NCI-H524 treated with DMSO at 0.1 percent for 48 hours (cell line): ENCODE results near the gene PCCA.
"Not testable (repeated sequence)": the region's sequence is repeated elsewhere in the genome, so short reads cannot be mapped to it uniquely, and the experiment has no call there.

Source experiments
- DNase-seq: peaks from one replicate; lab custom pipeline; 2025; lab: John Stamatoyannopoulos, UW

PCCA gene

DNA sequence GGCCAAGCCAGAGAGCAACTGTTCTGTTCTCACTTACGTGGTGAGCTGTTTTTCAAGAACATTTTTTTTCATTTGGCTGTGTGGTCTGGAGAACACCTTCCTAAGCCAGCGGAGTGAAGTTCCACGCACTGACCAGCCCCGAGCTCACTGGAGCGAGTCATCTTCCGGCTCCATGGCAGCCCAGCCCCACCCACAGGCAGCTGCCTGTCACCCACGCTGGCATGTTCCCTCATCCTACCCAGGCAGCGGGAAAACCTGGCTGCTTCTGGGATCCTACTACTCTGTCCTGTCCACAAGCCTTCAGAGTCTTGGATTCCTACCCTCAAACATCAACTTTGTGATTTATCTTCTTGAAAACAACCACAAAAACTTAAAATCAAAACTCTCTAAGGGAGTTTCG is 423.5 kb downstream of the PCCA start:
- no peak for DNase-seq

DNA sequence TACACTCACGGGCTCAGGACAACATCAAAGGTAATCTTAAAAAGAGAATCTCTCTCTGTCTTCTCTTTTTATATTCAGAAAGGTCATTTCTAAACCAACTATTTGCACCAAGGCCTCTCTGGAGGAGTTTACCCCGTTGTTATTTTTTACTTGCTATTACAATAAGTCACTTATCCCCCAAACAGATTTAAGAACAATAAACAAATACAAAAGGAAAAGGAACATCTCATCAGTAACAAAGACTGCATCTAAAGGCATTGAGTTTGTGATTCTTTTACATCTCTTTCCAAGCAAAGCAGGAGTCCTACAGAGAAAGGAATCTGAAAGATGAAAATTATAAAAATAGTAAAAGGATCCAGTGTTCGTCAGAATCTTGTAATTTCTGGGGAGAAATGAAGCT is 424.3 kb downstream of the PCCA start:
- DNase-seq = no peak

DNA sequence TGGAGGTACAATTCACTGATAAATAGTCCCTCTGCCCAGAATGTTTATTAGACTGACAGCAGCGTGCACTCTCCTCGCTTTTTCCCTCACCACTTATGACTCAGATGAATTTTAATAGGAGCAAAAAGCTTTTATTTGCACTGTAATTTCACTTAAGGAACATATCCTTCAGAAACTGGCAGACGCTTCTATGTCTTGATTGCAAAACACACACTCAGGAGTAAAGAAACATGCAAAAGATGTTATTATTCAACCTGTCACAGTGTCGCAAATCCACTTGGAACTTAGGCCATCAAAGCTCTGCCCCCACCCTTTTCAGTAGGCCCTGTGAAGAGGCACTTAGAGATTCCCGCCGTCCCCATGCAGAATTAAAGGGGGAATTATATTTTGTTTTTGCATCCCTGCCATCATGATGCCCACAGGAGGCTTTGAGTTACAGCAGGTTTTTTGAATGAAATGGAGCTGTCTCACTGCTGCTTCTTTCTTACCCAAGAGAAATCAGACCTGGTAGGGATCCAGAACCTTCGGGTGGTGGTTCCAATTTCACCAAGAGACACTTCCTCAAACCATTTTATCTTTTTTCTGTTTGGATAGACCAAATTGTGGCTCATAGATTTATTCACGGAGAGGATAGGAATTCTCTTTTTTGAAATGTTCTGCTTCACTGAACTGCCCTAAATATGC is 425.2 kb downstream of the PCCA start:
- DNase-seq = peak; percentile 30

DNA sequence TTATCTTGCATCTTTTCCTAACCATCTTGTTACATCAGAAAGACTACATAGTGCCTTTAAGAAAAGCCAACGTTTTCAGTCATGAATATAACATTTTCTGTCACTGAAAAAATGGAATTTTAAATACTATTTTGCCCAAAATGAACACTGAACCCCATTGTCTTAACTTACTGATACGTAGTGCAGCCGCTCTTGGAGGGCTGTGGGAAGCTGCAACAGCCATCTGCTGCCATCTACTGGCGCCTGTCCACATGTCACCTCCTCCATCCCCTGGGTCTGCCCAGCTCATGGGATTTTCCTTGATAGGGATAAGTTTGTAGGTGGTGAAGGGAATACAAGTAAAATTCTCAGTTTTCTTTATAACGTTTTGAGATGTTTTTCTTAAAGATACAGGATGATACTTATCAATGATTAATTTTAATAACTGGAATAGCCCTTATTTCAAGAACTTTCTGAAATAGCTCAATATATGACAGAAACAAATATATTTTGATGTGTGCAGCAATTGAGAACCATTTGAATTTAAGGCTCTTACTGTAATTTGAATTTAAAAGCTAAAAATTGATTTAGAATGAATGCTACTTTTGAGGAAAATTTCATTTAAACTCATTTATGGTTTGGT is 426.0 kb downstream of the PCCA start:
- DNase-seq = peak; percentile 18

DNA sequence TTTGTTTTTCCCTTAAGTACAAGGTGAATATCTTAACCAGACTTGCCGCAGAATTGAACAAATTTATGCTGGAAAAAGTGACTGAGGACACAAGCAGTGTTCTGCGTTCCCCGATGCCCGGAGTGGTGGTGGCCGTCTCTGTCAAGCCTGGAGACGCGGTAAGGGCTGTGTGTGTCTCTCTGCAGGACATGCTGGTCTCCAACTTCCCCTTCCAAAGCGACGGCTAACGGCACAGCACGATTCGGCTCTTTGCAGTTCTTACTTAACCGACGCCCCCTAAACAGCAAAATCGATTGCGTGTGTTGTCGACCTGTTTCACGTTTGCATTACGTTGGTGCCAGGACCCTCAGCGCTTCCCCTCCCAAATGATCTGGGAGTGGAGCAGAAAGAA is 426.5 kb downstream of the PCCA start:
- DNase-seq = no peak

DNA sequence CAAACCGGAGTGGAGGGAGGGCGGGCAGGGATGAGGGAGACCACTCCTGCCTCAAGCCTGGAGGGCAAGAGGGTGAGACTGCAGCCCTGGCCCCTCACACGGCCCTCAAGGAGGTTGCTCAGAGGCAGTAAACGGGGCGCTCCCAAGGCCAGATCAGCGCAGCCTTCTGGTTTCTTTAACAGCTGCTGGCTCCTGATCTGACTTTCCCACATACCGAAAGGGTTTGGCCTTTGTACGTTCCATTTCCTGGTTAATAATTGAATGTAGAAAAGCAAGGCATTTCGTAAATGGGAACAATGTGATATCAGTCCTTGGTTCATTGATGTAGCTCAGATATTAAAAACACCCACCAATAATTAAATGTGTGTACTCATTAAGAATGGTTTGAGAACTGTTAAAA is 428.2 kb downstream of the PCCA start:
- no peak for DNase-seq

DNA sequence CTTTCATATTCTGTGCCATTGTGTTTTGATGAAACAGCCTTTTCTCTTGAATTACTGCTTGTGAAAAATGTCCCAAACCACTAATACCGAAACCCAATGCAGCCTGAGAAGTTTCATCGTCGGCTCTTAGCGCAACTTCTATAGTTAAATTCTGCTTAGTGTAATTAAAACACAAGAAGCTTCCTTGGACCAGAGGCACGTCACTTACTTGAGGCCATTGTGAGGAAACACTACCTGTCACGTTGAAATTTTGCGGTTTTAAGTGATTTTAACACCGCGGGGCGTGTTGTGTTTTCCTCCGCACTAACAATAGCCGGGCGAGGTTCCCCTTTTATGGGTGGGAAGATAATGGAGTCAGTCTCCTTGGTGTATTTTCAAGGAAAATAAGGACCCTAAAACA is 428.8 kb downstream of the PCCA start:
- DNase-seq = no peak

DNA sequence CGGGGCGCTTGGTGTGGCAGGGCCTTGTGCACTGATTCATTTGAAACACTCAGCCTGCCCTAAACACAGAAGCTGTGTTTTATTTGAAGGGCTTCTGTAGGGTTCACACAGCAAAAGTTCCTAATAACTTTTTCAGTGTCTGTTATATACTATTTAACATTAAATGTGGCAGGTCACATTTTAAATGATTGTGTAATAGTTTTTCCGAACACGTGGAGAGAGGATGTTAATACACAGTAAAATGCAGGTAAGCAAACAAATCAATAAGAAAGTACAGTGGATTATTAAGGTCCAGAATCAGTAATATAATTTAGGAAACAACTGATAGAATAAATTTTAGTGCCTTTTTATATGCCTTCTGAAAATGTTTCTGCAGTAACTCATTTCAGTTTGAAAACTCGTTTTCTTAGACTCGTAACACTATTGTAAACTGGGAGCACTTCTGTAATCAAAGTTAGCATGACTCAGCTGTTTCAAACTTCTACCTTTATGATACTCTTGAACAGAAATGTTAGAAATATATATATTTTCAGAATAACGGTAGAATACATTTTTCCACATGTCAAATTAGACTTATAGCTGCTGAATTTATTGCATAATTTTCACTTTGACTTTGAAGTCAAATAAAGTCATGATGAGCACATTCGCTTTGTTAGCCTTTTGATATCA is 429.6 kb downstream of the PCCA start:
- DNase-seq = no peak

DNA sequence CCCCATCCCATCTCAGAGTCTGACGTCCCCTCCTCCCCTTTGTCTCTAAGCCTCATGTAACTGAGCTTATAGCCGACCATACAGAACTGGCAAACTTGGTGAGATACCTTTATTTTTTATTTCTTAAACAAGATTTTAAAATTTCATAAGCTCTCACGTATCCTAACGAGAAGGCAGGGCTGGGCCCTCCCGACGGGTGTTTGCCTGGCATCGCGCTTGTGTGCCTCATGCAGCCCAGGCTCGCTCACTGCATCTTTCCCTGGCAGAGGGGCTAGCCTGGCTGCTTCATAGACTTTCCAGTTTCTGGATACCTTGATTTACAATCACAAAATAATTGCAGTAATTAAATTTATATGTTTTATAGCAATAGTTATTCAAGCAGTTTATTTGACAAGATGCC is 430.7 kb downstream of the PCCA start:
- DNase-seq = no peak

DNA sequence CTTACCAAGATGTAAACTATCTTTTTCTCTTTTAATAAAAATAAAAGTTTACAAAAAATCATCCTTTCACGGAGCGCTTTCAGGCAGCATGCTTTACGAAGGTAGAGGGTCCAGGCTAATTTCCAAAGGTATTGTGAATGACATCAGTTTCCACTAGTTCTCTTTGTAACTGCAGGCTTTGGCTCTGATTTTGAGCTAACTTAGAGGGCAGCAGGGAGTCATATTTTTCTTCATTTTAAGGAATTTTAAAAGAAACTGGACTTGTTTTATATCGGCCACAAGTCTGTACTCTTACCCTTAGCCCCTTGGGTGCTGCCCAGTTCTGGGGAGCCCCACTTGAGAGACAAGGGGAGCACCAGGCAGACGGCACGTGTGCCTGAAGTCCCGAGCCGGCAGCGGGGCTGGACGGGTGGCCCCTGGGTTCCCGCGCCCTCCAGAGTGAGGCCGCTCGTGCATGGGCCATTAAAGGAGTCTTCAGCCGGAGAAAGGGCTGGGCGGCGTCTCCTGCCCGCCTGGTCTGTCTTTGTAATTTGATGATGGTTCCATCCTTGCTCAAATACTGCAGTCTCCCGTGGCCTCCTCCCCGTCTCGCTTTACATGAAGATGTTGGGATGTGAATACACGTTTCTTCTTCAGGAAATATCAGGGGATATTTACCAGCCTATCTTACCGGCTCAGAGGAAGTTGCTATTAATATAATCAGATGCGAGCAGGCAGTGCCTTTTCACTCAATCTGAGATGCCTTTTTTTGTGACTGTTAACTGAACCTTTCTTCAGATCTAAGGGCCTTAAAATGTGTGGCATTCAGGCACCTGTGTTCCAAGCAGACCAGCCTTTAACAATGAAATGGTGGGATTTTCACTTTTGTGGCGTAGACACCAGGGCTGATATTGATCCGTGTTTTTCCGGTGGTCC is 432.3 kb downstream of the PCCA start:
- peak; percentile 22 for DNase-seq

DNA sequence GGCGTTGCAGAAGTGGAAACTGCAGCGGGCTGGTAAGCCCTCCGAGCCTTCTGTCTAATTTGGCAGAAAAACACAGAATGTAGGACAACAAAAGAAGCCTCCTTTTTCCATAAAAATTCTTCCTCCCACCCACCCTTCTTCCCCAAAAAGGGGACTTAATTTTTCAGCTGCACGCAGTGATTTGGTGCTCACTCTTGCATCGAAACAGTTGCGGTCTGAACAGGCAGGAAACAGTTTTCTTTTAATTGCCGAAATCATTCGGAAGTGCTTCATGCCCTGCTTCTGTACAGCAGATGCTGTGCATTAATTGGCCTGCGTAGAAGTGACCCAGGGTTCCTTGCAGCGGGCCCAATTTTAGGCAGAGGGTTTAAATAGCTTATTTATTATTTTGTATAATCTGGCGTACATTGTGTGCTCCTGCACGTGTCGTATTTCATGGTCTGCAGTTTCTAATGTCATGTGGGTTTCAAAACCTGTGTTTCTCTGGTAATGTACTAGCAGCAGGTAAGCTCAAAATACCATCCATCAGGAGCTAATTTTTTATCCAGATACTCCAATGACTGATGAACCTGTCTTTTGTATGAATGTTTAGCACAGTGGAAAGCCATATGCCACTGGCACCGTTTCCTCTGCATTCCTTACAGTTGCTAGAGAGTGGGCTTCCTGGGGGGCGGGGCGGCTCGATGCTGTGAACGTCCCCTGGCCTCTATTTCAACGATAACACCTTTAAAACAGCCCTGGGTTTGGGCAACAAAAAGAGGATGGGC is 433.1 kb downstream of the PCCA start:
- DNase-seq = peak; percentile 25

DNA sequence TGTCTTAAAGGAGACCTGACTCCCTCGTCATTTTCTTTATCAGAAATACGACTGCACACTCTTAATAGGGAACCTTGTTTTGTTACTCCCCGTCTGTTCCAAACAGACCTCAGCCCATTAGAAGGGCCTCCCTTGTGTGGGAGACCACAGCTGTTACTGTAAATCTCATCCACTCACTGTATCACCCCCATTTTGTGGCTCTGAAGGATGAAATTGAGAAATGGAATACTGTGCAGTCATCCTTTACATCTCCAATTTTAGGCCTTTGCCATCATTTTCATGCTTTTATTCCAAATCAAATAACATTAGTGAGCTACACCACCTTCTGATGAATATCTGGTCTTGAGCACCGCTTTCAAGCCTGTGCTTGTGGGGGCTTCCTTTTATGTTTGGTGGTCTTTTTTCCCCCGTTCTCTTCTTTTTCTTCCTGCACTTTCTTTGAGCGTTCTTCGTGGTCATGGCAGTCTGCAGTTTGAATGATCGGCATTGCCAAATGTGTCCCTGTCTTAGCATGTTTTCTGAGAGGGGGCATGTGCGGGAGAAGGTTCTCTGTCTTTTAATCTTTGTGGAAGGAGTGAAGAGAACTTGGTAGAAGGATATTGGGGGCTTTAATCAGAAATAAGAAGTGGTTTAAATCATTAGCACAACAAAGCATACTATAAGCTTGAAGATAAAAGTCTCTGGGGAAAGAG is 433.9 kb downstream of the PCCA start:
- DNase-seq = no peak

DNA sequence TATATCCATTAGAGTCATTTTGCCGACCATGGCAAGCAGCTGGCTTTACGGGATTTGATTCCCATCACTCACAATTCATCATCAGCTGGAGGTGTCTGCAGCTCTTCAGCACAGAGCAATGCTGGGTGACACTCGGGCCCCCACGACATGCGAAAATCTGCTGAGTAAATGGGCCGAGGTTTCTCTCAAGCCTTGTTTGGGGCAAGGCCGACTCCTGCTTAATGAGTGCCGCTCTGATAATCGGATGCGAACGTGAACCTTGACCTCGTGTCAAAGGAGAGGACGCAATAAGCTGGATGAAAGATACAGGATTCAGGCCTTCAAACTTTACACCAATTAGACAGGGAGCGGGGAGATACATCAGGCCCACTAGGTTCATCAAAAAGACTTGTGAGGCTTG is 434.5 kb downstream of the PCCA start:
- DNase-seq = no peak

DNA sequence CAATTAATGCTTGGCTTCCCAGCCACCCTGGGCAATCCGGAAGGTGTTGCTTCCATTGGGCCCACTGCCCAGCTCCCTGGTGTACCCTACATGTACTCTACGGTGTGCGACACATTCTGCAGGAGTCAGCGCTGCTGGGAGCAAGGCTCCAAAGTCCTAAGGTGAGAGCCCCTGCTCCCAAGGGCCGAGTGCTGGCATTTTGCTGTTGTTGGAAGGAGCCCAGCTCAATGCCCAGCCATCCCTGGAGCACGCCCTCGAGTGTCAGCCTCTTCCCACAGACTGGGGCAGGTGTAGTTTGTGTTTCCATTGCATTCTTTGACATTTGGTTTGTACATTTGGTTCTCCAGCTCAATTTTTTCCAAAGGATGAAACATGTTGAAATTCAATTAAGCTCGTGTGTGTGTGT is 435.1 kb downstream of the PCCA start:
- no peak for DNase-seq

DNA sequence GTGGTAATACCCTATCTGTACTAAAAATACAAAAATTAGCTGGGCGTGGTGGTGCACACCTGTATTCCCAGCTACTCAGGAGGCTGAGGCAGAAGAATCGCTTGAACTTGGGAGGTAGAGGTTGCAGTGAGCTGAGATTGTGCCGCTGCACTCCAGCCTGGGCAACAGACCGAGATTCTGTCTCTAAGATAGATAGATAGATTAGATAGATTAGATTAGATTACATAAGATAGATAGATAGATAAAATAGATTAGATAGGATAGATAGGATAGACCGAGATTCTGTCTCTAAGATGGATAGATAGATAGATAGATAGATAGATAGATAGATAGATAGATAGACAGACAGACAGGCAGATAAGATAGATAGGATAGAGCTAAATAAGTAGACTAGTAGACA is 435.8 kb downstream of the PCCA start:
- not testable (repeated sequence) for DNase-seq

DNA sequence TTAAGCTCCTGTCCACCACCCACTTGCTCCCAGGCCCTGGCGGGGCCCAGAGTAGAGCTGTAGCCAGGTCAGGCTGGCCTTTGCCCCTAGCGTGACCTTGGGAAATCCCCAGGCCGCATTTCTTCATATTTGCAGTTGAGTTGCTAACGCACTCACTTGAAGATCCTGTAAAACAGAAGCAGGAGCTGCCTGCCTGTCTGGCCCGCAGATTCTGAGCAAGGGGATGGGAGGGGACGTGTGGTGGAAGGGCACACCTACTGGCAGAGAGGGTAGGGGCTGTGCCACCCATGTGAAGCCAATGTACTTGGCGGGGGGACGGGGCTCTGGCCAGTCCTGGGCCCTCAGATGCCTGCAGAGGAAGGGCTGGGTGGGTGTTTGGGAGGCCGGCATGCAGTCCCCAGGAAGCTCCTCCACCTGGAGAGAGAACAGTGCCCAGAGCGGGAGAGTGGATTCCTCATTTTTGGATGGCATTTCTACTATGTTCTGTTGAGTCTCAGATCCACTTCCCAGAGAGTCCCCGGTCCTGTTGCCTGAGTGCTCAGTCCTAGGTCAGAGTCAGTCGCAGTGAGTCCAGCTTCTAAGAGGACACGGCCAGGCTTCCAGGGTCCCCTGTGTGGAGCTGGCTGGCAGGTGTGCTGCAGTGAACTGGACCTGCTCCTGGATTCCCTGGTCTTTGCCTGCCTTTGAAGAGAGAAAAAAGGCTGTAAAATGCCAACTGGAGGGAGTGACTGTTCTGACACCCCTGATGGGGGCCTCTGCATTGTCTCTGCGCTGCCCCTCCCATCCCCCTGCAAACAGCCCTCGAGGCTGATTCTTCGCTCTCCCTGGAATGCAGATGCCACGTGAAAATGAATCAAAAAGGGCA is 436.8 kb downstream of the PCCA start:
- no peak for DNase-seq

DNA sequence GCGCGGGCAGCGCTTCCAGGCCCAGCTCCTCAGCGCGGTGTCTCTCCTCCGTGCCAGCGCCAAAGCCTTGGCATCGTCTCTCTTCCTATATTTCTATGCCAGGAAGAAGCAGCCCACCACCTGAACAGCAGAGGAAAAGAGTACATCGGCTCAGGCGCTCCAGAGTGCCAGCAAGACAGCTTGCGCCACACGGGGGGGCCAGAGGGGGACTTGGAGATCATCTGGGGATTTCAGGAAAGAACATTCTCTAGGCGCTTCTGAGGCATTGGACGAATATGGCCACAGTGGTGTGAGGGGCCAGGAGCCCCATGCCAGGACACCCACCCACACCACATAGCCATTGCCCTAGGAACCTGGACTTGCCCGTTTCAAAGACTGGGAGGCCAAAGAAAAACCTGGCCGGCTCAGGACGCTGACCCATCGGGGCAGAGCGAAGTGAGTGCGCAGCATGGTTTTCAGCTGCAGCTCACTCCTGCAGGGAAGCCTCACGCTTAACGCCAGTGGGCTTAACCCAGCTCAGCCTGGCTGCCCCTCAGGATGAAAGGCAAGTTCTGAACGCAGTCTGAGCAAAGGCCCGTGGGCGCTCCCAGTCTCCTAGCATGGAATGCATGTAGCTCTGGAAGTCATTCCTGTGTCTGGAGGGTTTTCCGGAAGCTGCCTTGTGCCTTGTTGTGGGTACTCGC is 437.6 kb downstream of the PCCA start:
- DNase-seq = no peak

DNA sequence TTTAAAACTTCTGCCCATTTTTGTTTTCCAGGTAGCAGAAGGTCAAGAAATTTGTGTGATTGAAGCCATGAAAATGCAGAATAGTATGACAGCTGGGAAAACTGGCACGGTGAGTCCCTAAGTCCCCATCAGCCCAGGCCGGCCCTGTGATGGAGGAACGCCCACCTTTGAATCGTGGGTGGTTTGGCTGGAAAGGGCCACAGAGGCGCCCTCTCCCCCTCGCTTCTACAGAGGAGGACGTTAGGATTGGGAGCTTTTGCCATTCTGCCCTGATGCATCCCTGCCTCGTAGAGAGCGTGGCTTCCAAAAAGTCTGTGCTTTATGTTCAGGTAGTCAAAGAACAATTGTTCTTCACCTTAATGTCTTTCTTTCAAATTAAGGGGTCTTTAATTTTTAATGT is 438.8 kb downstream of the PCCA start:
- DNase-seq = no peak

DNA sequence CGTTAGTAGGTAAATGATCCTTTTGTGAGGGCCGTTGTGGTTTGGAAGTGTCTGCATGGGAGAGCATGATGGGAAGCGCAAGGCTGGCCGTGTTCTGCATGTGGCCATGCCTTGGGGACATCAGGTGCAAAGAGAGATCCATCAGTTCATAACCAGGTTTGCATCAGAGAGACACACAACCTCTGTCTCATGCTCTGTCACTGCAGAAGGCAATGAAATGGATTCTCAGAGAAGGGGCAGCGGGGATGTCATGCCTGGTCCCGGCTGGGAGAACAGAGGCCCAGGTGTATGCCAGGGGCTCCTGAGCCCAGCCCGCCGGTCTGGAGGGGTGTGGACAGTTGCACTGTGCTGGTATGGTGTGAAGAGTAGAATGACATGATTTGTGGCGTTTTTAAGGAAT is 439.5 kb downstream of the PCCA start:
- DNase-seq = no peak

DNA sequence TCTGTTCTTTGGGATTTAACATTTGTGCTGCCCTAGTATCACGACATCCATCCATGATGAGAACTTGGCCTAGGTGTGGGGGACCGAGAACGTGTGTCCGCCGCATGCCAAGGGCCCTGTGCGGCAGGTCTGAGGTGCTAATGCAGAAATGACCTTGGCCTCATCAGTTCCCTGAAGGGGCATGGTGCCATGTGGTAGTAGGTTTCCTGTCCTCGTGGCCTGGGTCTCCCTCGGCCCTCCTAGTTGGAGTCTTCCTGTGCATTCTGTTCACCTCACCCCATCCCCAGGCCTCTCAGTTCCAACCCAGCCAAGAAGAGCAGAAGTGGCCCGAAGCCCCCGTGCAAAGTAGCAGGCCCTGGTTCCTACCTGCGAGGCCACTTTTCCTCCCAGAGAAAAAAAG is 439.9 kb downstream of the PCCA start:
- no peak for DNase-seq
